ENCODE results near the gene XIRP1.

DNA sequence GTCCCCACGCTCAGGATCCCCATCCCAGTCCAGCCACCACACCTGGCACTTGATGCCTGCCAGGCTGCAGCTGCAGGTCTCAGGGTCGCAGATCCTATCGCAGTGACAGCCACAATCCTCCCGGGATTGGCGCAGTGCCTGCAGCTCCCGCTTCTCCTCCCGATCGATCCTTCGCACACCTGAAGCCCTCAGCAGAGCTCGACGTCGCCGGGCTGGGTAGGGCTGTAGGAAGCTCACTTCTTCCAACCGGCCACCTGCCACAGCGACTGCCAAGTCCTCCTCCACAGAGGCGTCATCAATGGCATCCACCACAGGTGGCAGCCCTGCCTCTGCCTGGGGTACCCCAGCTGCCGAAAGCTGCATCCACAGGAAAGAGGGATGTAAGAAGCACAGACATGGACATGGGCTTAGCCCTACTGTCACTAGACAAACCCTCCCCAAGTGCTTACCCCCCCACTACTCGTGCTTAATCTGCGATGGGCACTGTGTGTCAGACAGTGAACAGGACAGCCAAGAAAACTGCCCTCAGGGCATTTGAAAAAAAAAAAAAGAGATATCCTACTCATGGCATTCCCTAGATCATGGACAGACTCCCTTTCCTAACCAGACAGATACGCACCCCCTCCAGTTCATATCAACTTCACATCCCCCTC lies 48.2 kb downstream of the XIRP1 start:
- TF ChIP-seq CTCF (IDR thresholded peaks at IDR 0.05) (no peak), POLR2A (IDR thresholded peaks at IDR 0.05) (peak; percentile 23)
